HL-60 (cell line): ENCODE results near the gene RPL39L.

Source experiments
- CTCF ChIP-seq: IDR thresholded peaks from one replicate; pipeline ENCODE4 v1.5.1; 2011; ENCODE audit warnings: low read length, control low read depth, inconsistent platforms; ENCODE audit not compliant: insufficient read depth
- GABPA ChIP-seq: IDR thresholded peaks from 2 replicates; pipeline ENCODE4 v1.6.1; 2012; ENCODE audit warnings: low read depth
- POLR2AphosphoS5 ChIP-seq: IDR thresholded peaks from 2 replicates; pipeline ENCODE4 v1.6.1; 2012; ENCODE audit warnings: low read depth
- REST ChIP-seq: IDR thresholded peaks from 2 replicates; pipeline ENCODE4 v1.6.1; 2012; ENCODE audit warnings: low read depth; ENCODE audit not compliant: insufficient replicate concordance
- SPI1 ChIP-seq: IDR thresholded peaks from 2 replicates; pipeline ENCODE4 v1.6.1; 2012; ENCODE audit warnings: low read depth, mild to moderate bottlenecking, borderline replicate concordance

- TF ChIP-seq CTCF (no peak), POLR2AphosphoS5 (no peak), GABPA (no peak), REST (no peak), SPI1 (no peak)
These were observed 55.2 kb downstream of the RPL39L start for GRCh38 chr3:187084126-187084525.
